HepG2 (cell line): Measurements from ENCODE around the gene NAIF1. TPM values are rescaled to one million over a fixed set of nuclear protein-coding genes. Genes with fewer than 3 reads are reported as not detected.

Experiments
- CAMTA2 ChIP-seq: sonication (generic); formaldehyde crosslinking; IDR thresholded peaks from 2 replicates; pipeline ENCODE4 v1.4.0; 2020; ENCODE audit warnings: mild to moderate bottlenecking, missing genetic modification reagents, borderline replicate concordance
- CBX5 ChIP-seq: sonication (generic); formaldehyde crosslinking; IDR thresholded peaks from 2 replicates; pipeline ENCODE4 v1.4.0; 2020; ENCODE audit warnings: missing genetic modification reagents, borderline replicate concordance
- CSRNP1 ChIP-seq: sonication (generic); formaldehyde crosslinking; IDR thresholded peaks from 2 replicates; pipeline ENCODE4 v1.8.1; 2023; ENCODE audit warnings: mild to moderate bottlenecking, missing genetic modification reagents
- FOSL2 ChIP-seq: sonication (generic); formaldehyde crosslinking; IDR thresholded peaks from 2 replicates; pipeline ENCODE4 v1.4.0; 2020; ENCODE audit warnings: missing genetic modification reagents
- HOXA3 ChIP-seq: sonication (generic); formaldehyde crosslinking; IDR thresholded peaks from 2 replicates; pipeline ENCODE4 v1.5.0; 2020; ENCODE audit warnings: missing genetic modification reagents
- KDM4B ChIP-seq: sonication (generic); formaldehyde crosslinking; IDR thresholded peaks from 2 replicates; pipeline ENCODE4 v1.4.0; 2020; ENCODE audit warnings: missing genetic modification reagents
- MIER3 ChIP-seq: IDR thresholded peaks from 2 replicates; pipeline ENCODE4 v1.6.1; 2016; ENCODE audit warnings: missing compliant biosample characterization, borderline replicate concordance
- MTF1 ChIP-seq: sonication (generic); formaldehyde crosslinking; IDR thresholded peaks from 2 replicates; pipeline ENCODE4 v1.5.0; 2020; ENCODE audit warnings: missing genetic modification reagents
- MXI1 ChIP-seq: IDR thresholded peaks from 3 replicates; pipeline ENCODE4 v1.6.1; 2012; ENCODE audit warnings: low read depth, low read length, inconsistent platforms, borderline replicate concordance
- NFE2 ChIP-seq: sonication (generic); formaldehyde crosslinking; IDR thresholded peaks from 2 replicates; pipeline ENCODE4 v1.4.0; 2020; ENCODE audit warnings: missing genetic modification reagents
- ONECUT2 ChIP-seq: sonication (generic); formaldehyde crosslinking; IDR thresholded peaks from 2 replicates; pipeline ENCODE4 v1.4.0; 2020; ENCODE audit warnings: missing genetic modification reagents
- PRDM15 ChIP-seq: sonication (generic); formaldehyde crosslinking; IDR thresholded peaks from 2 replicates; pipeline ENCODE4 v1.4.0; 2020; ENCODE audit warnings: missing genetic modification reagents
- PRDM4 ChIP-seq: sonication (generic); formaldehyde crosslinking; IDR thresholded peaks from 2 replicates; pipeline ENCODE4 v1.9.0; 2021; ENCODE audit warnings: missing genetic modification reagents, borderline replicate concordance
- REXO4 ChIP-seq: sonication (generic); formaldehyde crosslinking; IDR thresholded peaks from 2 replicates; pipeline ENCODE4 v1.8.0; 2022; ENCODE audit warnings: missing genetic modification reagents, mild to moderate bottlenecking, borderline replicate concordance
- THAP11 ChIP-seq: IDR thresholded peaks from 2 replicates; pipeline ENCODE4 v1.6.1; 2016; ENCODE audit warnings: missing biosample characterization, missing genetic modification reagents
- ZNF3 ChIP-seq: IDR thresholded peaks from 2 replicates; pipeline ENCODE4 v1.7.0; 2017; ENCODE audit warnings: inconsistent platforms
- ZNF512B ChIP-seq: sonication (generic); formaldehyde crosslinking; IDR thresholded peaks from 2 replicates; pipeline ENCODE4 v1.5.1; 2020; ENCODE audit warnings: missing genetic modification reagents, mild to moderate bottlenecking, borderline replicate concordance
- ZNF619 ChIP-seq: sonication (generic); formaldehyde crosslinking; IDR thresholded peaks from 2 replicates; pipeline ENCODE4 v1.4.0; 2020; ENCODE audit warnings: mild to moderate bottlenecking, missing genetic modification reagents
- ZNF740 ChIP-seq: sonication (generic); formaldehyde crosslinking; IDR thresholded peaks from 2 replicates; pipeline ENCODE4 v1.4.0; 2020; ENCODE audit warnings: missing genetic modification reagents
- polyA plus RNA-seq, 8 experiments: library from polyadenylated mRNA; depleted of rRNA in 3 of 8; stranded (reverse) in 7 of 8; unstranded in 1 of 8; fragments of >200 nt; fragmentation: Illumina TruSeq in 4 of 8; extraction: Trizol in 4 of 8; gene quantifications; 2 replicates each; pipeline versions ENCODE4 v1.2.1 to v1.2.3, GENCODE V29; 2011 to 2016; ENCODE audit warnings: low read depth in 4 of 8, missing spikeins in 1 of 8, mixed read lengths in 1 of 8; ENCODE audit not compliant: insufficient read depth in 1 of 8
- total RNA-seq, 5 experiments: library from RNA; depleted of rRNA; stranded (reverse); fragments of >200 nt; fragmentation: Illumina TruSeq; extraction: Trizol; gene quantifications; 2 replicates each; pipeline ENCODE4 v1.2.3, GENCODE V29; 2016; ENCODE audit warnings: low read depth in 1 of 5

The NAIF1 gene
- total and polyA plus RNA-seq, 2 of the 13 experiments (the other 11 are each of a cell fraction or from before 2014, with no cell fraction given) = 6.0 to 6.9 TPM

- TF ChIP-seq ZNF740 (CRISPR knock-in tag) = no peak
- TF ChIP-seq ZNF3 (CRISPR knock-in tag) = no peak
- no peak; the same call in 1 of the 2 replicates for TF ChIP-seq ZNF619
- 0 out of 2 replicates have a peak, but pooled peaks have one; percentile 22 for TF ChIP-seq MIER3 (CRISPR knock-in tag)
- TF ChIP-seq MTF1 = no peak
- TF ChIP-seq THAP11 (CRISPR knock-in tag) = peak; percentile 36; the same call in 1 of the 2 replicates
- peak; percentile 48; the same call in 1 of the 2 replicates for TF ChIP-seq ZNF512B (CRISPR knock-in tag)
- no peak for TF ChIP-seq KDM4B (CRISPR knock-in tag)
- TF ChIP-seq NFE2 = no peak
- TF ChIP-seq MXI1 = no peak
- peak; percentile 30; the same call in 1 of the 2 replicates for TF ChIP-seq FOSL2
- no peak for TF ChIP-seq PRDM4
- TF ChIP-seq REXO4 (CRISPR knock-in tag) = no peak
- no peak for TF ChIP-seq ONECUT2 (CRISPR knock-in tag)
- TF ChIP-seq HOXA3 (CRISPR knock-in tag) = peak; percentile 60; the same call in 1 of the 2 replicates
- TF ChIP-seq CBX5 (CRISPR knock-in tag) = no peak
- TF ChIP-seq CAMTA2 (CRISPR knock-in tag) = 0 out of 2 replicates have a peak, but pooled peaks have one; percentile 34
- no peak for TF ChIP-seq CSRNP1 (CRISPR knock-in tag)
- TF ChIP-seq PRDM15 (CRISPR knock-in tag) = peak; percentile 37; the same call in 1 of the 2 replicates
These were observed 23.7 kb downstream of the NAIF1 start (continued) for GRCh38 chr9:128043467-128043868.
